Epithelial cell of esophagus (primary cell): ENCODE data around the gene APH1B.
A peak's percentile ranks its signal among the peaks of the same experiment; 100 is the strongest.

Experiments used
- DNase-seq: peaks from one replicate; pipeline ENCODE4 v3.0.0; 2010; ENCODE audit warnings: low read depth
- H3K4me3 ChIP-seq: 2 replicates; pipeline ENCODE4 v1.5.1; 2011; ENCODE audit warnings: mild to moderate bottlenecking, low read length, control low read depth
- TF ChIP-seq, protein P1 (sequence below): IDR thresholded peaks from 2 replicates; pipeline ENCODE4 v1.5.1; 2011; ENCODE audit warnings: low read depth, mild to moderate bottlenecking, low read length, control low read depth, inconsistent platforms; ENCODE audit not compliant: insufficient read depth; ENCODE audit errors: missing control alignments

APH1B gene

GRCh38 chr15:63334821-63335220, 57.4 kb downstream of the APH1B start:
- no peak overlapping the region for H3K4me3 ChIP-seq
- DNase-seq, result no peak
- TF ChIP-seq, protein P1, sequence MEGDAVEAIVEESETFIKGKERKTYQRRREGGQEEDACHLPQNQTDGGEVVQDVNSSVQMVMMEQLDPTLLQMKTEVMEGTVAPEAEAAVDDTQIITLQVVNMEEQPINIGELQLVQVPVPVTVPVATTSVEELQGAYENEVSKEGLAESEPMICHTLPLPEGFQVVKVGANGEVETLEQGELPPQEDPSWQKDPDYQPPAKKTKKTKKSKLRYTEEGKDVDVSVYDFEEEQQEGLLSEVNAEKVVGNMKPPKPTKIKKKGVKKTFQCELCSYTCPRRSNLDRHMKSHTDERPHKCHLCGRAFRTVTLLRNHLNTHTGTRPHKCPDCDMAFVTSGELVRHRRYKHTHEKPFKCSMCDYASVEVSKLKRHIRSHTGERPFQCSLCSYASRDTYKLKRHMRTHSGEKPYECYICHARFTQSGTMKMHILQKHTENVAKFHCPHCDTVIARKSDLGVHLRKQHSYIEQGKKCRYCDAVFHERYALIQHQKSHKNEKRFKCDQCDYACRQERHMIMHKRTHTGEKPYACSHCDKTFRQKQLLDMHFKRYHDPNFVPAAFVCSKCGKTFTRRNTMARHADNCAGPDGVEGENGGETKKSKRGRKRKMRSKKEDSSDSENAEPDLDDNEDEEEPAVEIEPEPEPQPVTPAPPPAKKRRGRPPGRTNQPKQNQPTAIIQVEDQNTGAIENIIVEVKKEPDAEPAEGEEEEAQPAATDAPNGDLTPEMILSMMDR, result no peak

- no peak overlapping the region for H3K4me3 ChIP-seq
- TF ChIP-seq, protein P1, result no peak
- no peak for DNase-seq
These were observed 58.3 kb downstream of the APH1B start for GRCh38 chr15:63335543-63336240.

DNA sequence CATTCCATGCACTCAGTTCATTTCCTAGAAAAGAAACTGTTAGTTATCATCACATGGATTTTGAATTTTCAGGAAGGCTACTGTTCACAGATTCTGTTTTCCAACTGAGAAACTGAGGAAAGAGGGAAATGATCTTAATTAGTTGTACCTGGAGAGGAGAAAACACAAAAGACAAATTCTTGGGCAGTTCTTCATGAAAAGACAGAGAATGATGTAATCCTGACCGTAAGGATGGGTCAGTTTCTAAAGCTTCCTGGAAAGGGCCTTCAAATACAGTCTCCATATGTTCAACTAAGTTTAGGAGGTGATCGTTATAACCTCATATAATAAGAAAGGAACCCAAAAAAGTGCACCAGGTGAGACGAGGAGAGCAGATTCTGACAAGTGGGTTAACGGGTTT, 59.6 kb downstream of the APH1B start:
- TF ChIP-seq, protein P1, result no peak

DNA sequence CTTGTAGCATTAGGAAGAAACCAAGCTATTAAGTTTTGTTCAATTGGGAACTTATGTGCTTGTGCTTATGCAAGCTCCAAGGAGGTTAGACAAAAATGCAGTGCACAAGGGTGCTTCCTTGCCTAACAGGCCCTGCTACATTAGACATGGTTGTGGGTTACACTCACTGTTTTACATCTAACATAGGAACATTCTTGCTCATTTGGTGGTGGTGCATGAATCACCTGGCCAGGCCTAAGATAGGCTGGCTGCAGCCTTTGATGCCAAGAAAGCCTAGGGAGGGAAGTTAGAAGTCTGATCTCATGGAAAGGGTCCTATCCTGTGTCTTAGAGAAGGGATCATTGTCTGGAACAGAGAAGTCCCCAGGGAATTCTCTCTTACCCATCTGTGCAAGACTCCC, 60.8 kb downstream of the APH1B start:
- no peak overlapping the region for H3K4me3 ChIP-seq
- peak; percentile 94 for DNase-seq
- TF ChIP-seq, protein P1, result no peak

More for the DNA sequence above, 59.6 kb downstream of the APH1B start:
- no peak overlapping the region for H3K4me3 ChIP-seq
- no peak for DNase-seq

GRCh38 chr15:63339006-63339766, 61.8 kb downstream of the APH1B start:
- TF ChIP-seq, protein P1, result no peak
- DNase-seq, result peak; percentile 84
- H3K4me3 ChIP-seq, result no peak overlapping the region

- no peak overlapping the region for H3K4me3 ChIP-seq
- TF ChIP-seq, protein P1, result no peak
- no peak for DNase-seq
These were observed 62.4 kb downstream of the APH1B start for GRCh38 chr15:63339836-63340235.
